ENCODE measurements around the gene TMEM273.
"Not testable (repeated sequence)": the region's sequence is repeated elsewhere in the genome, so short reads cannot be mapped to it uniquely, and the experiment has no call there.

TMEM273 gene

DNA sequence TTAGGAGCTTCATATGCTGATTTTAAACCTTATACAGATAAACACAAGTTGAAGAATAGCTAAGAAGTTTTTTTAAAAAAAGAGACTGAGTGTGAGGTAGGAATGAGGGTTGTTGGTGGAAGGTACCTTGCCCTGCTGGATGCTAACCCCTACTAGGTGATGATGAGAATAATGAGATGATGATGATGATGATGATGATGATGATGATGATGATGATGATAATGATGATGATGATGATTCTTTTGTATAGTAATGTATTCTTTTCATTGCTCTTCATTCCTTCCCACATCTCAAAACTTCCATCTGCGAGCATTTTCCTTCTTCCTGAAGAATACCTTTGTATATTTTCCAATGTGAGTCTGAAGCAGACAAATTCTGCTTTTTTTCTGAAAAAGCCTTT lies 14.1 kb upstream of the TMEM273 start:
- no peak for DNase-seq

DNA sequence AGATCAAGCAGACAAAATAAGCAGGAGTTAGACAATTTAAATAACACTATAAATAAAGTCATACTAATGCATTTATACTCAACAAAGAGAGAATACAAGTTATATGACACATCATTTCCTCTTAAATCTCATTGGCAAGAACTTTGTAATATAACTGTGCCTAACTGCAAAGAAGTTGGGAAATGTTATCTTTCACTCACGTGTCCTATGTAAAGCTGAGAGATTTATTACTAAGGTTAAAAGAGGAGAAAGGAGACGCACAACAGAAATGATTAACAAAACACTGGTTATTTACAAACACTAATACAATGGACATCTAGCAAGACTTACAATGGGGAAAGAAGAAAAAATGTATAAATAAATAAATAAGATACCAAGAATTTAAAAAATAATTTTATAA lies 12.7 kb upstream of the TMEM273 start:
- no peak for DNase-seq

DNA sequence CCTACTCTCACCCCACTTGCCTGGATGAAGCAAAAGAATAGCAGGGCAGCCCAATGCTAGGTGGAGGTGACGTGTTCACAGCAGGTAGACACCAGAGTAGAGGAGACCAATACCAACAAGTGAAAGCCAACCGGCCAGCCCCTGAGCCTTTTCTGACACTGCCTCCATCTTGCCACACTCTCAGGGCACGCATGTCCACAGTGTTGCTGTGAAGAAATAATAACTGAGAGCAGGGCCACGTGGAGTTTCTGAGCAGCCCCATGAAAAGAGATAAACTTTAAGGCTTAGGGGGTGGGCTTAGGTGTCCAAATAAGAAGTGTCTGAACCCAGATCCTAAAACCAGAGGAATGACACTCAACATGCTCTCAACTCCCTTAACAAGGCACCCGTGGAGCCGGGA lies 9.0 kb upstream of the TMEM273 start:
- DNase-seq: no peak

DNA sequence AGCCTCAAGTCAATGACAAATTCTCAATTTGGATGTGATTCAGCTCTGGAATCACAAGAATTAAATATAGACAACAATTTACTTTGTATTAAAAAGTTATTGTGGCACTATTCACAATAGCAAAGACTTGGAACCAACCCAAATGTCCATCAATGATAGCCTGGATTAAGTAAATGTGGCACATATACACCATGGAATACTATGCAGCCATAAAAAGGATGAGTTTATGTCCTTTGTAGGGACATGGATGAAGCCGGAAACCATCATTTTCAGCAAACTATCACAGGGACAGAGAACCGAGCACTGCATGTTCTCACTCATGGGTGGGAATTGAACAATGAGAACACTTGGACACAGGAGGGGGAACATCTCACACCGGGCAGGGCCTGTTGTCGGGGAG lies 7.7 kb upstream of the TMEM273 start:
- not testable (repeated sequence) for DNase-seq

DNA sequence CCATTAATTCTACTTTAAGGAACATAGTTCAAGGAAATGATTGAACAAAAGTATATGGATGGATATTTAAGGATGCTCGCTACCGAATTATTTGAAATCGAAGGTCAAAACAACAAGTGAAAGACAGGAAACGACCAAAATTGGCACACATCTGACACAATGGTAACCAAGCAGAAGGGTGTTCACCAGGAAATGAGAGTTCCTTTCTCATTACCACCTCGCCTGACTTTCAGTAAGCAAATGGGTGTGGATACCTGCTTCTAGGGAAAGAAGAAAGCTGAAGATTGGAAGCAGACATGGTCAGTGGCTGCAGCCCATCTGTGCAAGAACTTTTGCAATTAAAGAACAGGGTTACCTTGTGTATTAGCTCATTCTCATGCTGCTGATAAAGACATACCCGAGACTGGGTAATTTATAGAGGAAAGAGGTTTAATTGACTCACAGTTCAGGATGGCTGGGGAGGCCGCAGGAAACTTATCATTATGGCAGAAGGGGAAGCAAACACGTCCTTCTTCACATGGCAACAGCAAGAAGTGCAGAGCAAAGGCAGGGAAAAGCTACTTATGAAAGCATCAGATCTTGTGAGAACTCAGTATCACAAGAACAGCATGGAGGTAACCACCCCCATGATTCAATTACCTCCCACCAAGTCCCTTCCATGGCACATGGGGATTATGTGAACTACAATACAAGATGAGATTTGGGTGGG lies 6.2 kb upstream of the TMEM273 start:
- no peak for DNase-seq

DNA sequence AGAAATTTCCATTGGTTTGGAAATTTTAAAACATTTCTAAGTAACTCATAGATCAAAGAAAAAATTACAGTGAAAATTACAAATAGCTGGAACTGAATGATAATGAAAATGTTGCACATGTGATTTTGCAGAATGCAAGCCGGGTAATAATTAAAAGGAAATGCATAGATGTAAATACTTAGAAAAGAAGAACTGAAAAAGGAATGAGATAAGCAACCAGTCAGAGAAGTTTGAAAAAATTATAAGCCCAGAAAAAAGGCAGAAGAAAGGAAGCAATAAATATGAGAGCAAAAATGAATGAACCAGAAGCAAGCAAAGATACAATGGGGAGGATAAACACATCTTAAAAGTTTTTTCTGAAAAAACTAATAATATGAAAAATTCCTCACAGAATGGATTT lies 3.2 kb upstream of the TMEM273 start:
- DNase-seq: no peak

DNA sequence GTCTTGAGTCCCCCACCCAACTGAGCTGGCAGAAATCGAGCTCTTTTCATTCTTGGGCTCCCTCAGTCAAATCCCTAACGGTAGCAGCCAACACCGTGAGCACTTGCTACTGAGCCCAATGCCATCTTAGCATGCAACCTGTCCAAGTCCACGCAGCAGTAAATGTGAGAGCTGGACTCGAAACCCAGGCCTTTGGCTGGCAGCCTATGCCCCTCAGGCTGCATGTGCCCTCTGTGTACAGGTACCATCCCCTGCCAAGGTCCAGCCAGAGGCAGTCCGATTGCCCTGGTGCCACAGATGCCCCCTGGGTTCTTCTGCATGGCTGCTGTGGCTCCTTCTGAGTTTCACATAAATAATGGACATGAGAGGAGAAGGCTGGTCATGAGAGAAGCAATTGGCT lies 1.2 kb upstream of the TMEM273 start:
- DNase-seq: no peak

DNA sequence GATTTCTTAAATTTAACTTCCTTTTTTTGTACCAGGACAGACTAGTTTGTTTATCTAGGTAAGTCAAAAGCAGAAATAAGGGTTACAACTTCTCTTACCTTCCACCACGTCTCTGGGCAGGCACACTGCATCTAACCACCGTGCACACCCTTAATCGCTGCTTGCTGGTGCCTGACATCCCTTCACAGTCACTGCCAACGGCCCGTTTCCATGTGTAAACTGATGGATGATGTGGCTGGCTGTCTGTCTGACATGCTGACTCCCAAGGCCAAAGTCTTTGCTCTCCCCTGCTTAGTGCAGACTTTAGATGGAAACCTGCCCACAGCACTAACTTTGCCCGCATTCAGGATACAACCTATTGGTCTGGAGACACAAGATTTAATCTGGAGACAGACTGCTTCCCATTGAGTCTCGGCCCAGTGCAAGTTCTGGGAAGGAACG lies 1.1 kb downstream of the TMEM273 start:
- DNase-seq: no peak

DNA sequence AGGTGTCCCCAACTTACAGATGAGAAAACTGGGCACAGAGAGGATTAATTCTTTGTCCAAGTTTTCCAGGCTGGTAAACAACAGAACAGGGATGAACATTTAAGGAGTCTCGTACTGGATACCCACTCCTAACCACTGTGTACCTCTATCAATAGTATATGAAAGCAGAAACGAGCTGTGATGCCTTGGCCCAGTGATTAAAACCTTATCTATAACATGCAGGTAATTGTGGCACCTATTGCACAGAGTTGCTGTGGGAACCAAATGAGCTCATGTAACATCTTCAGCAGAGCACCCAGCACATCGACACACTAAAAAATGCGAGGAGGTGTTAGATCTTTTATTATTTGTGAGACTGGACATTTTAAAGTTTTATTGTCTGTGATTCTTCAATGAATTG lies 1.6 kb downstream of the TMEM273 start:
- DNase-seq: no peak

DNA sequence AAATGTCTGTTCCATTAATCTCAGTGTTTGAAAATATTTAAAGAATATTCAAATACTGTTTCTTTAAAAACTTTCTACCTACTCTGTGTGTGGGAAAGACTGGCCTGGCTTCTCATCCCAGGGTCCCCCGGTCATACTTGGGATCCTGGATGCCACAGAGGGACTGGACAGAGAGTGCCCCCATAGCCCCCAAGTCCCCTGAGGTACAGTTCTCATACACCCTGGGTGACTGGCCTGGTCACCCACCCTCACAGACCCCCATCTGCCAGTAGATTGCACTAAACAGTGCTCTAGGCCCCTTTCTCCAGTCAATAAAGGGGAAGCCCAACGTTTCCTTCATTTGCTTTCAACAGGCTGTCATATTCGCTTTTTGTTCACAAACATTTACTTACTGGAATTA lies 3.0 kb downstream of the TMEM273 start:
- no peak for DNase-seq

DNA sequence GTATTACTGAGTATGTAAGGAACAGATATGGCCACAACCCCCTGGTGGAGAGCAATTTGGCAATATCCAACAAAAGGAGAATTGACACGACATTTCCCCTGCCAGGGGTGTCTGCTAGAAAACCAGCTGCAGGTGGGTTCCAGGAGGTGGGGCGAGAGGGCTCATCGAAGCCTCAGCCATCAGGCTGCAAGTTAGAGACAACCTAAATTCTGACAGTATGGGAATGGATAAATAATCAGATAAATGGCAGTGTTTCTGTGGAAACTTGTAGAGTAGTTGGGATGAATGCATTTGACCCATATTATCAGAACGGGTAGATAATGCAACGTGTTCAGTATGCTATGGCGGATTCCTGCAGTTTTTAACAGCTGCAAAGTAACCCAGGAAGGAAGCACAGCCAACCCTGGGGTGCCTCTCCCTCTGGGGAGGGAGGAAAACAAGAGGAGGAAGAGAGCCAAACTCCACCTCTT lies 3.5 kb downstream of the TMEM273 start:
- DNase-seq: no peak

DNA sequence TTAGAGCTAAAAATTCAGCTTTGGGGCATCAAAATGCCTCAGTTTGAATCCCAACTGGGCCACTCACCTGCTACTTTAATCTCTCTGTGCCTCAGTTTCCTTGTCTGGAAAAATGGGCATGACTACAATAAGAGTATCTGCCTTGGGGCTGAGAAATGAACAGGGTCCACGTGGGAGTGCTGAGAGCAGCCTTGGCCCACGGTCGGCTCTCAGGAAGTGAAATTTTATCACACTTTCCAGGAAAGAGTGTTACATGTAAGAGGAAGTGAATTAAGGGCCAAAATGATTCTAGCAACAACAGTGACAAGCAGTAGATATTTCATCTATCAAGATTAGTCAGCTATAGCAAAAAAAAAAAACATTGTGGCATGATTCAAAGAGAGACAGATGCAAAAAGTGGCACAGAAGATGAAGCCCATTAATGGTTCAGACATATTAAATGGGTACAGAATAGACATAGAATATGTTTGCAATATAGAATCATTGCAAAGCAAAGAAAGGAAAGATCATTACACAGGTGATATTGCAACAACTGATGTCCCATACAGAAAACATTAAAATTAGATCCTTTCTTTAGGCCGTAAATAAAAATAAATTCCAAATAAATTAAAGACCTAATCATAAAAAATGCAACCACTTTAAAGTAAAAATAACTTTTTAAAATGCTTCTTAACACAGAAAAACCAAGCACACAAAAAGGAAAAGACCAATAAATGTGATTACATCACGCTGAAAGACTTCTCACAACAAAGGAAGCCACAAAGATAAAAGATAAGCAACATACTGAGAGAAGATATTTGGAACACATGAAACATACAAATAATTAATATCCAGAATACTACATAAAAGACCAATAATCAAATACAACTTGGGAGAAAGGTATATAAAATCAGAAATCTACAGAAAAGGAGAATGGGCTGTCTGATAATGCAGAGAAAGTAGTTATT lies 4.3 kb downstream of the TMEM273 start:
- no peak for DNase-seq

DNA sequence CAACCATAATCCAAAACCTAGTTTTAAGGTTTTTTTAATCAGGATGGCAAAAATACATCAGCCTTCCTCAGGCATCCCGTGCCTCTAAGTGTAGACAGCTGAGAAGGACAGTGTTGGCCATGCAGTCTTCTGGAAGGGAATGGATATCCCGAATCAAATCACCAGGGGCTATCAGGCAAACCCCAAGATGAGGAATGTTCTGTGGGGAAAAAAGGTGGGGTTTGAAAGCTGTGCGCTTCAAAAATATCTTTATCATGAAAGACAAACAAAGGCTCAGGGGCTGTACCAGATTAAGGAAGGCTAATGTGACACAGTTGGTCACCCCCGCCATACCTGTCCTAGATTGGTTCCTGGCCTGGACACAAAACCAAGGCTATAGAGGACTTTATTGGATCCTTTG lies 5.4 kb downstream of the TMEM273 start:
- no peak for DNase-seq

DNA sequence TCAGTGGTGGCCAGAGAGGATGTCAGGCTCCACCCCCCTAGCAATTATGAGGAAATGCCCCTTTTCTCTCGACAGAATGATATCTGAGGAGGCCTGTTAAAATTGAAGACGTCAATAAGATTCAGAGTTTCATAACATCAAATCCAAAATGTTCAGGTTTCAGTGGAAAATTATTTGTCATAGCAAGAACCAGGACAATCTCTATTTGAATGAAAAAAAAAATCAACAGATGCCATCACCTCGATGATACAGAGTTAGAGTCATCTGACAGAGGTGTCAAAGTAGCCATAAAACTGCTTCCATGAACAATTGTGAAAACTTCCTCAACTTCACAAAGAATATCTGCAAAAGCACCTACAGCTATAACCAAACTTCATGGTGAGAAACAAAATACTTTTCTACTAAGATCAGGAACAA lies 7.7 kb downstream of the TMEM273 start:
- DNase-seq: no peak

DNA sequence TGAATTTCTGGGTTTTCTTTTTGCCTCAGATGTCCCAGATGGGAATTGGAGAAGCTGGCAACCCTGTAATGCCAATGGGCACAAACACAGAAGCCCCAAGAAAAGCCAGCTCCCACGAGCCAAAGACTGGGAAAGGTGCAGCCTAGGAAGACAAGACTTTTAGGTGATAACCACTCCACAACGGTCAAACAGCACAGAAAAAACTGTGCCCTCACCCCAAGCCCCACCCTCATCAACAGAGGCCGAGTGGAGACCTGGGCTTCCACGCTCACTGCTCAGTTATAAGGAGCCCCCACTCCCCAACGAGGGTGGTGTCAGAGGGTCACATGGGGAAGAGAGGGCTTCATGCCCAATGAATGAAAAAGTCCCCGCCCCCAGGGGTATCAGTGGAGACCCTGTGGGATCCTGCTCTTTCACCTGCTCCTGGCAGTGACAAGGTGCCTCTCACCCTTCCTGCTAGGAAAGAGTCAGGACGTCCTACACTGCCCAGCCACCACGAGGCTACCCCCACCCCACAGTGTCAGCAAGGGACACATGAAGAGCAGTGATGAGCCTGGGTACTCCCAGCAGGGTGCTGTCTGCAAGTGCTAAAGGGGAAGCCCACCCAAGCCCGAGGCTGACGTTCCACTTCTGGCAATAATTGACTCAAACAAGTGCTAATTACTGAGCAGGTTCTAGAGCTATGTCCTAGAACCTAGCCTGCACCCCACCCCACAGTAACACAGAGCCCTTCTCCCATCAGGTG lies 8.3 kb downstream of the TMEM273 start:
- no peak for DNase-seq

DNA sequence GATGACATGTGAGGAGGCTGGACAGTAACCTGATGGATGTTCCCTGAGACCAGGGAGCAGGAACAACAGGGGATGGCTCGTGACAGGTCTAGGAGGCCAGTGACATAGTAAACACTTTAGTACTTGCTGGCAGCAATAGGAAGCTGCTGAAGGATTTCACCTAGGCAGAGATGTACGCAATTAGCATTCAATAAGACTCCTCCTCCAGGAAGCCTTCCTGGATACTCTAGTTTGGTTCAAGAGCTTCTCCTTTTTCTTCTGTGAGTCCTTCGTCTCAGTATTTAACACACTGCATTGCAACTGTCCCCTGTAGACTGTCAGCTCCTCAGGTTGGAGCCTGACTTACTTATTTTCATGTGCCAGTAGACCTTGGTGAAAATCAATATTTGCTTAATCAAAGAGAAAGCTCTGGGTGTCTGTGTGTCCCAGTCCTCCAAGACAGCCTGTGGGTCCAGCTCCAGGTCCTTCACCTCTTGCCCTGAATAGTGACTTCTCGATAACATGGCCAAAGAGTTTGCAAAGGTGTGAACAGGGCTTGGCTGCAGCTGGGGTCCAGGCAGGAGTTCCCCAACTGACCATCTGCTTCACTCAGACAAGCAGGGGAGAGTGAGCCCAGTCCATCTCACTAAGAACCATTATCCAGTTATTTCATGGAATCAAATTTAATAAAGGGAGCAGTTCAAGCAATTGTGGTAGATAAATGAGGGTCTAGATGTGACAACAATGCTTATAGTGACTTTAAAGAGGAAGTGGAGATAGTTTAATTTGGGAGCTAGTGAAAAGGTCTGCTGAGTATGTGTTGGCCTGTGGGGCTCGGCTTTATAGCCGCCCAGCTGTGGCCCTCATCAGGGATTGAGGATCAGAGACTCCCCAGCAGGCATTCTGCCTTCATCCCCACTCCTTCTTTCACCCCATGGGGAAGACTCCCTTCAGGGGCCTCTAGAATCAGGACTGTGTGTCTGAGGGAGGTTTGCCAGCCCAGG lies 9.4 kb downstream of the TMEM273 start:
- DNase-seq: no peak

DNA sequence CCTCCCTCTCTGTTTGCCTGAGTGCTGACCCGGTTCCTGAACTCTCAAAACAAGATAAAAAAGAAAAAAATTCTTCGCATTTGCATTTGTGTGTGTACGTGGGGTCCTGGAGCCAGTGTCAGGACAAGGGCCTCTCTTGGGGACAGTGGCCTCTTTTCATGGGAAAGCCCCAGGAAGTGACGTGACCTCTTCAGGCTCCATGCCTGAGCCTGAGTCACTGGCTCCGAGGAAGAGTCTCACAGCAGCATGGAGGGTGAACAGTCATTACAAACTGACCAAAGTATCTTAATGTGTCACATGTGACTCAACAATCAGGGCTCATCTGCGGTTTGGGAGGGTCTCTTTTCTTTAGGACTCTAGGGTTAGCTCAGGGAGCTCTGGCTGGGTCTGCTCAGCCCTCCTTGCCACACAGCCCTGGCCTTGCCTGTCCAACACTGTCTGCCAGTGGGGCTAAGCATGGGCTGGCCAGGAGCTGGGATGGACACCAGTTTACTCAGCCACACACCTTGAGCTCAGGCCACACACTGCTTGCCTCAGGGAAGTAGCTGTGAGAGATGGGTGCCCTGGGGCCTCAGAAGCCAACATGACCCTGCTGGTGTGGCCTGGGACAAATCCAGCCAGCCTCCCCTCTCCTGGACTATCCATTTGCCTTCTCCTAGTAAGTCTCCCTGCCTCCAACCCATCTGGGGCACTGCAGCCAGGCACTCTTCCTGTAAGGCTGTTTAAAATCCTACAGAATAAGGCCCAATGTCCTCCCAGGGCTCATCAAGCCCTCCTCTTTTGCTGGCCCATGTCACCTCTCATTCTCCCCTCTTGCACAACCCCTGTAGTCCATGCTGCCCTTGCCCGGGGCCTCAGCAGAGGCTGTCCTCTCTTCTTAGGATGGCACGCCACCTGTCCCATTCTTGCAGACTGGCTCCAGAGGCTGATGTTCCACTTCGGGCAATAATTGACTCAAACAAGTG lies 10.5 kb downstream of the TMEM273 start:
- no peak for DNase-seq

DNA sequence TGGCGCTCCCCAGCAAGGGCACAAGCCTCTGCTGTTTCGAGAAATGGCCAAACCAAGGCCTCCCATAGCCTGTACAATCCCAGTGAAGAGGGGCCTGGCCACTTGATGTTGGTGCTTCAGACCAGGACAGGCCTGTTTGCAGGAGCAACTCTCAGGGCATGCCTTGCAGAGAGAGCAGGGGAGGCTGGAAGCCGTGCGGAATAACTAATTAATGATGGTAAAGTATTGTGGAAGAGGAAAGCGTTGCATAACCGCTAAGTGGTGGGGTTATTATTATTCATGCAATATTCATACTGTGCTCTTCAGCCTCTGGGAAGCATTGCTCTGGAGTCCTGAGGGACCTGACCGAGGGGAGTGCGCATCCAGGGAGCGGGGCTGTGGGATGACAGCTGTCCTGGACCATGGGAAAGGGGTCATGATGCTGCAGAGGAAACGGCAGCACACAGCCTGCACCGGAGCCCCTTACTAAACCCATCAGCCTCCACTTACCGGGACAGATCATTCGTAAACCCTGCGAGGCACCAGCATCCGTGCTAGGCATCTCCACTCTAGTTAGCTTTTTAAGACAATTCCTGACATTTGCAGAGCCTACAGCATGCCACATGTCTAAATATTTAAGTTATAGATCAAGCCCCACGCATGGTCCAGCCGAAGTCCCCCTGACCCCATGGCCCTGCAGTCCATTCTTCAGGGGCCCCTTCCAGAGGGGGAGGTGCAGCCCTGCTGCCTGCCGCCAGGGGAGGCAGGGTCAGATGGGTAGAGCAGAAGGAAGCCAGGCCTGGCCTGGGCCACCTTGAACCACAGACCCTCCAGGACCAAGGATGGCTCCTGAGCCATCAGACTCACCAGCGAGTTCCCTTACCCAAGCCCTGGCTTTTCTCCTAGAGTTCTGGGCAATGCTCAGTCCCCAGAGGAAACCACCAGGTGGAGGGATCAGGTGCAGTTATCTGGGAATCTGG lies 11.6 kb downstream of the TMEM273 start:
- no peak for DNase-seq

DNA sequence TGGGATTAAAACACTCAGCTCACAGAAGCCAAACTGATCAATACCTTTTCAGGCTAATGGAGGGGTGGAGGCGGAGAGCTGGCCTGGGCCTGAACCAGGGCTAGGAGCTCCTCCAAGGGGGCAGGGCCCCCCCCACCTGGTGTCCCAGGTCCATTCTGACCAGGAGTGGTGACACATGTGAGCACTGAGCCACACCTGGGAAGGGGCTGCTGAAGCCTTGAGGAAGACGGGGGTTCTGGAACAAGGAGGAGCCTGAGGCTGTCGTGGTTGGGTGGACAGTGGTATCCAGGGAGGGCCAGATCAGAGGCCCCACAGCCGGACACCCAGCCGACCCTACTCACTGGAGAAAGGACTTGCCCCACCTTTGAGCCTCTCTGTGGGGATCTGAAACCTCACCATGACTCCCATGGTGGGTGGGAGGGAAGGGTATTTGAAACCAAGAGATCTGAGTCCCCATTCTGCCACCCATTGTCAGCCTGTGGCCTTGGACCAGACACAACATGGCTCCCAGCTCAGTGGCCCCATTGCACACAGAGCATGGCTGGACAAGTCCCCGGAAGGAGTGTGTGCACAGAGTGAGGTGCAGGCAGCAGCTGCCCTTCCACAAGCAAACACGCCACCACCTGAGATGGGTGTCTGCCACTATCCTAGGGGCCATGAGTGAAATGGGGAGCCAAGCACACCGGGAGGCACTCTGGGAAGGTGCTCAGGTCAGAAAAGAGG lies 12.4 kb downstream of the TMEM273 start:
- DNase-seq: no peak
